ENCODE results near the gene IQCM. TPM values are rescaled to one million over a fixed set of nuclear protein-coding genes. Genes with fewer than 3 reads are reported as not detected.

Gene IQCM
- total RNA-seq, 1 donor from 2014 or later = not detected

DNA sequence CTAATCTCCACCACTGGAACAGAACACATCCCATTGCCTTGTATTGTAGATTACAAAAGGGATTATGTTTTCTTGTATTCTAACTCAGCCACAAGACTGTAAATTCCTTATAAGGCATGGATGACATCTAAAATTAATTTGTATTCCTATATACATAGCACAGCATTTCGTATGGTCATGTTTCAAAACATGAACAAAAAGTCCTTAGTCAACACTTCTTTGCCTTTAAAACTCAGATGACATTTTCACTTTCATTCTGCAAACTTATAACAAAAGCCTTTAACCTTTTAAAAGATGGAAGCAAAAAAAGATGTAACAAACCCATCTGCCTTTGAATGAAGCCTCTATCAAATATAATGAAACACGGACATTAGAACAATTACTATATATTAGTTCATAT lies 181.3 kb downstream of the IQCM start:
- Mint-ChIP-seq H3K4me3 (no peak overlapping the region), H3K4me1 (no peaks in the 10 kb centered on the region), H3K36me3 (ENCODE audit: low read depth) (no peaks in the 10 kb centered on the region), H3K9me3 (no peaks in the 10 kb centered on the region), H3K27me3 (no peaks in the 10 kb centered on the region), H3K27ac (no peak overlapping the region)
- ATAC-seq (ENCODE audit: low read depth) (no peak), DNase-seq (no peak)
- TF ChIP-seq, protein P1, sequence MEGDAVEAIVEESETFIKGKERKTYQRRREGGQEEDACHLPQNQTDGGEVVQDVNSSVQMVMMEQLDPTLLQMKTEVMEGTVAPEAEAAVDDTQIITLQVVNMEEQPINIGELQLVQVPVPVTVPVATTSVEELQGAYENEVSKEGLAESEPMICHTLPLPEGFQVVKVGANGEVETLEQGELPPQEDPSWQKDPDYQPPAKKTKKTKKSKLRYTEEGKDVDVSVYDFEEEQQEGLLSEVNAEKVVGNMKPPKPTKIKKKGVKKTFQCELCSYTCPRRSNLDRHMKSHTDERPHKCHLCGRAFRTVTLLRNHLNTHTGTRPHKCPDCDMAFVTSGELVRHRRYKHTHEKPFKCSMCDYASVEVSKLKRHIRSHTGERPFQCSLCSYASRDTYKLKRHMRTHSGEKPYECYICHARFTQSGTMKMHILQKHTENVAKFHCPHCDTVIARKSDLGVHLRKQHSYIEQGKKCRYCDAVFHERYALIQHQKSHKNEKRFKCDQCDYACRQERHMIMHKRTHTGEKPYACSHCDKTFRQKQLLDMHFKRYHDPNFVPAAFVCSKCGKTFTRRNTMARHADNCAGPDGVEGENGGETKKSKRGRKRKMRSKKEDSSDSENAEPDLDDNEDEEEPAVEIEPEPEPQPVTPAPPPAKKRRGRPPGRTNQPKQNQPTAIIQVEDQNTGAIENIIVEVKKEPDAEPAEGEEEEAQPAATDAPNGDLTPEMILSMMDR (IDR thresholded peaks at IDR 0.05) = no peak
- CTCF ChIA-PET = no interaction called here
- POLR2A ChIA-PET = no interaction called here
- intact Hi-C loops (cut with micrococcal nuclease) = no loop called here

DNA sequence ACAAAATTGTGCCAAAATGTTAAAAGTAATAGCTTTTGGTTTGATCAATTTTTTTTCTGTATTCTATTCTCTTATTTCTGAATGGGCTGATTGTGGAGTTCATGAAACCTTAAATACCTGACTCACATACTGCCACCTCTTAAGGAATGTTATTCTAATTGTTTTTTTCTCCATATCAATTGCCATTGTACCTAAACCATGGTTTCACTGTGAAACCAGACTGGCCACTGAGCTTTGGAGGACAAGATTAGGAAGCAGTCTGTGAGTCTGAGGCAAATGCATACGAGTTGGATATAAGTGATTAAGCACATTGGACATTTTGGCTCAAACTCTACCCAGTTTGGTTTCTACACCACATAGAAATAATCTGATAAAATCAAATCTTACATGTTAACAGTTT lies 184.0 kb downstream of the IQCM start:
- no peaks in the 10 kb centered on the region for H3K27me3 Mint-ChIP-seq
- no peak for DNase-seq
- TF ChIP-seq, protein P1 (IDR thresholded peaks at IDR 0.05) = no peak
- no peaks in the 10 kb centered on the region for H3K36me3 Mint-ChIP-seq (ENCODE audit: low read depth)
- intact Hi-C loops (cut with micrococcal nuclease) = no loop called here
- ChIA-PET CTCF (no interaction called here), POLR2A (no interaction called here)
- ATAC-seq (ENCODE audit: low read depth) = no peak
- no peak overlapping the region for H3K4me3 Mint-ChIP-seq
- H3K4me1 Mint-ChIP-seq = no peaks in the 10 kb centered on the region
- peaks cover 2% of the 10 kb centered on the region for H3K9me3 Mint-ChIP-seq
- no peak overlapping the region for H3K27ac Mint-ChIP-seq

DNA sequence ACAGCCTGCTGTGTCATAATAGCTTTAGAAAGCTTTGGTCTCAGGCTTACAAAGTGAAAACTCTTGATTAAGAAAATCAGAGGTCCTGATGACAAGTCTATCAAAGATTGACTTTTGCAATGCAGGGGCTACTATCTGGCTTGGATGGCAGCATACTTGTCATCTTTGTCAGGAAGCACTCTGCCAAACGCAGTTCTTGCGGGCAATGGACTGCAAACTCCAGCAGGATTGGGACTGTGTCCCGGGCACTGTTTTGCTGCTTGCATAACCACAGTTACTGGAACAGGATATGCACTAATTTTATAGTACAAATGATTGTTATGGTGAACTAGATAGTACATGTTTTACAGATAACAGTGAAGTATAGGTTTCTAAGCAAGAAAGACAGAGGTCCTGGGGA lies 185.6 kb downstream of the IQCM start:
- no peak overlapping the region for H3K27ac Mint-ChIP-seq
- TF ChIP-seq, protein P1 (IDR thresholded peaks at IDR 0.05) = no peak
- CTCF ChIA-PET = no interaction called here
- DNase-seq (no peak), ATAC-seq (ENCODE audit: low read depth) (no peak)
- H3K36me3 Mint-ChIP-seq (ENCODE audit: low read depth) = no peaks in the 10 kb centered on the region
- H3K4me1 Mint-ChIP-seq = no peaks in the 10 kb centered on the region
- H3K9me3 Mint-ChIP-seq = peaks cover 5% of the 10 kb centered on the region
- POLR2A ChIA-PET = no interaction called here
- intact Hi-C loops (cut with micrococcal nuclease) = no loop called here
- H3K27me3 Mint-ChIP-seq = no peaks in the 10 kb centered on the region
- no peak overlapping the region for H3K4me3 Mint-ChIP-seq

DNA sequence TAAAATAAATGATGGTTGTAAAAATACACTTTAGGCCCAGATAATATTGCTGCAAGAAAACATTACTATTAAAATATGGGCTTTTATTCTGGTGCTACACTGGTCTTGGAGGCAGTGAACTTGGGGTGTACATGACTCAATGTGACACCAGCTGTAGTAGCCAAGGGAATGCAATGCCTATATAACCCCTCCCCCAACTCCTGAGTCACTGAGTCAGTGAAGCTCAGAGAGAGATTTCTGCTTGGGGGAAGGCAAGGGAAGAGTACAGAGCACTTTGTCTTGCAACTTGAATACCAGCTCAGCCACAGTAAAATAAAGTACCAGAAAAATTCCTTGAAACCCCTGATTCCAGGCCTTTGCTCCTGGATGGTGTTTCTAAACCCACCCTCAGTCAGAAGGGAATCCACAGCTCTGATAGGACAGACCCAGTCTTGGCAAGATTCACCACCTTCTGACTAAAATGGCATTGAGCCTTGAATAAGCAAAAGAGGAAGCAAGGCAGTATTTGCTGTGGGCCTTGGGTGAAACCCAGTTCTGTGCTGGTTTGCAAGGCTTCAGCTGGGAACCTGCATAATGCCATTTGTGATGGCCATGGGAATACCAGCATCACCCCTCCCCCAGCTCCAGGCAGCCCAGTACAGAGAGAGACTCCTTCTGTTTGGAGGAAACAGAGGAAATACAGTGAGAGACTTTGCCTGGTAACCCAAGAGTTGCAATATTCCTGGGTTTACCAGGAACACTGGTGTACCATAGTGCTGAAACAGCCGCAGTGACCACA lies 209.9 kb downstream of the IQCM start:
- Mint-ChIP-seq H3K27ac (no peak overlapping the region), H3K9me3 (peaks cover 5% of the 10 kb centered on the region), H3K27me3 (no peaks in the 10 kb centered on the region), H3K4me3 (no peak overlapping the region), H3K4me1 (no peaks in the 10 kb centered on the region), H3K36me3 (ENCODE audit: low read depth) (no peaks in the 10 kb centered on the region)
- intact Hi-C loops (cut with micrococcal nuclease) = no loop called here
- no peak for ATAC-seq (ENCODE audit: low read depth)
- CTCF ChIA-PET = no interaction called here
- TF ChIP-seq, protein P1 (IDR thresholded peaks at IDR 0.05) = no peak
- POLR2A ChIA-PET = no interaction called here
- DNase-seq = no peak

DNA sequence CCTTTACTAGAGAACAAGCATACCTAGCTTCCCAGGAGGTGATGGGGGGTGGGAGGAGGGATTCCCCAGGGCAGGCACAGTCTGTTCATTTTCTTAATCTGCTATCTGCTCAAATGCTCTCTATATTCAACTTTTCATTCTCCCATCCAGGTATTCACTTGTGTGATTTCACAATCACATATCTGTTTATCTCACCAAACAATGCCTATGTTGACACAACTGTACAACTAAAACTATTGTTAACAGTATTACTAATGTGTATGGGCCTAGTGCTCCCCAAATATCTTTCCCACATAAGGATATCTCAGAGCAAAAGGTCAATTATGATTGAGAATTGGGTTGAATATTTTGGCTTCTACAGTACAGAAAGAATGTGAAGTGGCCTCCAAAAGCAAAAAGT lies 210.8 kb downstream of the IQCM start:
- DNase-seq (no peak), ATAC-seq (ENCODE audit: low read depth) (no peak)
- H3K27ac Mint-ChIP-seq = no peak overlapping the region
- TF ChIP-seq, protein P1 (IDR thresholded peaks at IDR 0.05) = no peak
- POLR2A ChIA-PET = no interaction called here
- H3K4me1 Mint-ChIP-seq = no peaks in the 10 kb centered on the region
- H3K4me3 Mint-ChIP-seq = no peak overlapping the region
- H3K9me3 Mint-ChIP-seq = peaks cover 5% of the 10 kb centered on the region
- H3K36me3 Mint-ChIP-seq (ENCODE audit: low read depth) = no peaks in the 10 kb centered on the region
- CTCF ChIA-PET = no interaction called here
- intact Hi-C loops (cut with micrococcal nuclease) = no loop called here
- H3K27me3 Mint-ChIP-seq = no peaks in the 10 kb centered on the region
